ENCODE data around the gene TPX2. TPM values are rescaled to one million over a fixed set of nuclear protein-coding genes. Genes with fewer than 3 reads are reported as not detected.

TPX2 gene
- total and polyA plus RNA-seq, 2 donors (not counting 3 experiments of a cell fraction or from before 2014, with no cell fraction given), result 24.8 to 114 TPM

DNA sequence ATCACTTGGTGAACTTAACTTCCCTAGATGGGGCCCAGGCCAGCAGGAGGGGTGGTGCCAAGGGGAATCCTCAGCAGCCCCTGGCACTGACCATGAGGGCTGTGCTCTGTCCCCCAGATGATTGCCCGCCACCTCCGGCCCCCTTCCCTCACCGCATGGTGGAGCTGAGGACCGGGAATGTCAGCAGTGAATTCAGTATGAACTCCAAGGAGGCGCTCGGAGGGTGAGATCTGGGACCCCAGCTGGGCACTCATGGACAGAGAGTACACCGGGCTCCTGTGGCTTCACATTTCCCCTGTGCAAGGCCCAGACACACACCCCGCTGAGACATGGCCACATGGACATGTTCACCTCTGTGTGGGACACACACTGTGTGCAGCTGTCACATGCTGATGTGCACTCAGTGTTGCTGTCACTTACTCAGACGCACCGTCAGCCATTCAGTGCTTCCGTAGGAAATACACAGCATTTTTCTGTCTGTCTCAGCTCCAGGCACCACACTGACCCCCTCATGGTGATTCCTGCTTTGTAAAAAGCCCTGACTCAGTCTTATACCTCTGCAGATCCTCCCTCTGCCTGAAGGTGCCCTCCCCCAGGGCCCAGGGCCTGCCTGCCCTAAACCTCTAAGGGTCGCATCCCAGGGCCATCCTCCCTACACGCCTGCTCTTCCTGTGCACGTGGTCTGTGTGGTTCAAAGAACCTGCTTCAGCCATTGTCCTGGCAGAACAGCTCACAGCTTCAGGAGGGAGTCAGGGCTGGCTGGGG, 84.5 kb downstream of the TPX2 start:
- Histone ChIP-seq H3K79me2 (ENCODE audit: control insufficient read depth, insufficient read depth, low read length) (no peaks in the 10 kb centered on the region), H3K9me3 (replicated peaks; ENCODE audit: control insufficient read depth, insufficient read depth, low read length) (no peaks in the 10 kb centered on the region), H3K4me2 (ENCODE audit: insufficient read depth, low read length) (no peak overlapping the region), H2AFZ (ENCODE audit: low read depth, low read length) (peak overlapping the region; percentile 9), H3K36me3 (ENCODE audit: control insufficient read depth in 2 of 2, extremely low read depth in 1 of 2, insufficient read depth in 2 of 2, low read length in 2 of 2) (no peaks in the 10 kb centered on the region), H3K9me1 (replicated peaks; ENCODE audit: control insufficient read depth, extremely low read depth, insufficient read depth, low read length) (no peaks in the 10 kb centered on the region), H3K4me1 (ENCODE audit: control insufficient read depth, extremely low read depth, insufficient read depth, low read length) (peaks cover 22% of the 10 kb centered on the region), H3K9ac (replicated peaks; ENCODE audit: extremely low read depth, insufficient read depth, low read length) (no peak overlapping the region), H3K27me3 (ENCODE audit: control insufficient read depth in 2 of 2, insufficient read depth in 2 of 2, low read length in 2 of 2) (no peaks in the 10 kb centered on the region), H3K4me3 (replicated peaks in 1 of 3; ENCODE audit: insufficient read depth in 1 of 3, low read depth in 1 of 3, low read length in 3 of 3) (no peak overlapping the region), H3K27ac (ENCODE audit: insufficient read depth, low read depth, low read length) (peak overlapping the region; percentile 79), H4K20me1 (replicated peaks; ENCODE audit: control insufficient read depth, extremely low read depth, insufficient read depth, low read length) (no peaks in the 10 kb centered on the region)
- ChIA-PET POLR2A (no interaction called here), CTCF (interaction anchor here (0.7 to 25.3 kb wide), 19 partner anchors 9 to 955 kb away, joined by 3 to 619 read pairs (median 4); partner anchors contain the start of genes FOXS1 and PDRG1)
- peak; percentile 91 for FAIRE-seq
- no TSS peak for BruUV-seq (replicated peaks)
- no peak for TF ChIP-seq MYC (IDR thresholded peaks at IDR 0.05; ENCODE audit: low read depth, low read length)
- TF ChIP-seq FOS (IDR thresholded peaks at IDR 0.05; ENCODE audit: borderline replicate concordance, insufficient read depth, low read length), result peak; percentile 21
- TF ChIP-seq POLR2AphosphoS5 (IDR thresholded peaks at IDR 0.05; ENCODE audit: insufficient read depth, low read depth, low read length), result peak; percentile 14
- peak; percentile 41 for DNase-seq (ENCODE audit: low read depth, low spot score)
- dilution Hi-C loops (cut with MboI; ENCODE audit: extremely low pct_ligation_motif_present, low sequenced_read_pairs), result no loop called here
- intact Hi-C loops (cut with micrococcal nuclease), result loop anchor here (1.0 kb wide), 8 partner anchors 10 to 829 kb away; partner anchors contain the start of gene PDRG1

DNA sequence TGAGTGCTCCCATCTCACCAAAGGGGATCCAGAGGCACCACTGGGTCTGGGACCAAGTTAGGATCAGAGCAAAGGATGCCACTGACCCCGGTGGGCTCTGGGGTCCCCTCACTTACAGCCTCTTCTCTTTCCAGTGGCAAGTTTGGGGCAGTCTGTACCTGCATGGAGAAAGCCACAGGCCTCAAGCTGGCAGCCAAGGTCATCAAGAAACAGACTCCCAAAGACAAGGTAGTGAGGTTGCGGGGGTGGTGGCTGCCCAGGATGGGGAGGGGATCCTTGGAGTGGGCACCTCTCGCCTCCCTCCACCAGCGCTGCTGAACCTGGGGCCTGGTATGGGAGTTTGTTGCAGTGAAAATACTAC, 85.0 kb downstream of the TPX2 start:
- DNase-seq (ENCODE audit: low read depth, low spot score), result no peak
- ChIA-PET CTCF (interaction anchor here (0.8 to 25.3 kb wide), 9 partner anchors 10 to 954 kb away, joined by 3 to 619 read pairs (median 11); partner anchors contain the start of gene FOXS1), POLR2A (no interaction called here)
- no peak overlapping the region for H2AFZ ChIP-seq (ENCODE audit: low read depth, low read length)
- TF ChIP-seq EZH2 (IDR thresholded peaks at IDR 0.05; ENCODE audit: borderline replicate concordance, low read depth, low read length, severe bottlenecking) (no peak), POLR2AphosphoS5 (IDR thresholded peaks at IDR 0.05; ENCODE audit: insufficient read depth, low read depth, low read length) (no peak), JUN (IDR thresholded peaks at IDR 0.05; ENCODE audit: borderline replicate concordance, insufficient read depth, insufficient read length, low read depth) (no peak), GATA2 (IDR thresholded peaks at IDR 0.05; ENCODE audit: insufficient read depth, insufficient read length, low read depth, low read length) (no peak), POLR2A (IDR thresholded peaks at IDR 0.05; ENCODE audit: low read depth, low read length) (no peak), MYC (IDR thresholded peaks at IDR 0.05; ENCODE audit: low read depth, low read length) (no peak)
- TF ChIP-seq, protein P1, sequence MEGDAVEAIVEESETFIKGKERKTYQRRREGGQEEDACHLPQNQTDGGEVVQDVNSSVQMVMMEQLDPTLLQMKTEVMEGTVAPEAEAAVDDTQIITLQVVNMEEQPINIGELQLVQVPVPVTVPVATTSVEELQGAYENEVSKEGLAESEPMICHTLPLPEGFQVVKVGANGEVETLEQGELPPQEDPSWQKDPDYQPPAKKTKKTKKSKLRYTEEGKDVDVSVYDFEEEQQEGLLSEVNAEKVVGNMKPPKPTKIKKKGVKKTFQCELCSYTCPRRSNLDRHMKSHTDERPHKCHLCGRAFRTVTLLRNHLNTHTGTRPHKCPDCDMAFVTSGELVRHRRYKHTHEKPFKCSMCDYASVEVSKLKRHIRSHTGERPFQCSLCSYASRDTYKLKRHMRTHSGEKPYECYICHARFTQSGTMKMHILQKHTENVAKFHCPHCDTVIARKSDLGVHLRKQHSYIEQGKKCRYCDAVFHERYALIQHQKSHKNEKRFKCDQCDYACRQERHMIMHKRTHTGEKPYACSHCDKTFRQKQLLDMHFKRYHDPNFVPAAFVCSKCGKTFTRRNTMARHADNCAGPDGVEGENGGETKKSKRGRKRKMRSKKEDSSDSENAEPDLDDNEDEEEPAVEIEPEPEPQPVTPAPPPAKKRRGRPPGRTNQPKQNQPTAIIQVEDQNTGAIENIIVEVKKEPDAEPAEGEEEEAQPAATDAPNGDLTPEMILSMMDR (IDR thresholded peaks at IDR 0.05; ENCODE audit: extremely low read depth in 1 of 2, insufficient read depth in 1 of 2, low read depth in 1 of 2, low read length in 2 of 2), result no peak
- TF ChIP-seq, protein P2, sequence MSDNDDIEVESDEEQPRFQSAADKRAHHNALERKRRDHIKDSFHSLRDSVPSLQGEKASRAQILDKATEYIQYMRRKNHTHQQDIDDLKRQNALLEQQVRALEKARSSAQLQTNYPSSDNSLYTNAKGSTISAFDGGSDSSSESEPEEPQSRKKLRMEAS (IDR thresholded peaks at IDR 0.05; ENCODE audit: insufficient read depth, insufficient read length), result no peak
- H3K4me3 ChIP-seq (replicated peaks in 1 of 3; ENCODE audit: insufficient read depth in 1 of 3, low read depth in 1 of 3, low read length in 3 of 3), result no peak overlapping the region
- peak overlapping the region; percentile 18 for H3K9ac ChIP-seq (replicated peaks; ENCODE audit: extremely low read depth, insufficient read depth, low read length)
- no peak overlapping the region for H3K4me2 ChIP-seq (ENCODE audit: insufficient read depth, low read length)
- H3K4me1 ChIP-seq (ENCODE audit: control insufficient read depth, extremely low read depth, insufficient read depth, low read length), result peaks cover 22% of the 10 kb centered on the region
- no peaks in the 10 kb centered on the region for H4K20me1 ChIP-seq (replicated peaks; ENCODE audit: control insufficient read depth, extremely low read depth, insufficient read depth, low read length)
- FAIRE-seq, result no peak
- intact Hi-C loops (cut with micrococcal nuclease) (no loop called here), dilution Hi-C loops (cut with MboI; ENCODE audit: extremely low pct_ligation_motif_present, low sequenced_read_pairs) (no loop called here)
- no peaks in the 10 kb centered on the region for H3K27me3 ChIP-seq (ENCODE audit: control insufficient read depth in 2 of 2, insufficient read depth in 2 of 2, low read length in 2 of 2)
- no peaks in the 10 kb centered on the region for H3K79me2 ChIP-seq (ENCODE audit: control insufficient read depth, insufficient read depth, low read length)
- BruUV-seq (replicated peaks), result TSS peak; percentile 27
- no peaks in the 10 kb centered on the region for H3K36me3 ChIP-seq (ENCODE audit: control insufficient read depth in 2 of 2, extremely low read depth in 1 of 2, insufficient read depth in 2 of 2, low read length in 2 of 2)
- H3K9me3 ChIP-seq (replicated peaks; ENCODE audit: control insufficient read depth, insufficient read depth, low read length), result no peaks in the 10 kb centered on the region
- H3K9me1 ChIP-seq (replicated peaks; ENCODE audit: control insufficient read depth, extremely low read depth, insufficient read depth, low read length), result no peaks in the 10 kb centered on the region
- H3K27ac ChIP-seq (ENCODE audit: insufficient read depth, low read depth, low read length), result peak overlapping the region; percentile 79

Measured in endothelial cell of umbilical vein (primary cell).